Right renal pelvis (tissue), 4 donors: ENCODE measurements around the gene CDON. TPM values are rescaled to one million over a fixed set of nuclear protein-coding genes. Genes with fewer than 3 reads are reported as not detected.
"Not testable (repeated sequence)": the region's sequence is repeated elsewhere in the genome, so short reads cannot be mapped to it uniquely, and the experiment has no call there.

Experiments used
- DNase-seq, 4 donors: peaks; one replicate each; pipeline ENCODE4 v3.0.0-alpha.2; 2013; ENCODE audit warnings: low read depth in 4 of 4, low spot score in 3 of 4, missing footprints in 1 of 4
- polyA plus RNA-seq, 4 donors: library from polyadenylated mRNA; unstranded; fragments of 120-200 nt; gene quantifications; one replicate each; pipeline ENCODE4 v1.2.1, GENCODE V29; 2013; ENCODE audit not compliant: insufficient read length in 4 of 4

CDON gene
- polyA plus RNA-seq, 4 donors, result 25.3 to 27.7 (median 26.2) TPM

GRCh38 chr11:125931116-125931515, 131.6 kb downstream of the CDON start:
- DNase-seq, result no peak

GRCh38 chr11:125930076-125930450, 132.6 kb downstream of the CDON start:
- no peak for DNase-seq

- no peak for DNase-seq
These were observed 133.1 kb downstream of the CDON start for GRCh38 chr11:125929445-125930075.

GRCh38 chr11:125926682-125927081, 136.0 kb downstream of the CDON start:
- no peak for DNase-seq

GRCh38 chr11:125925804-125926203, 136.9 kb downstream of the CDON start:
- DNase-seq, result no peak

GRCh38 chr11:125925247-125925740, 137.4 kb downstream of the CDON start:
- no peak for DNase-seq

- no peak for DNase-seq
These were observed 138.2 kb downstream of the CDON start for GRCh38 chr11:125924384-125925007.

GRCh38 chr11:125923633-125924032, 139.0 kb downstream of the CDON start:
- no peak for DNase-seq

- peak; percentile 52 to 77 (median 60) for DNase-seq
These were observed 139.6 kb downstream of the CDON start for GRCh38 chr11:125923012-125923579.

GRCh38 chr11:125922156-125922555, 140.5 kb downstream of the CDON start:
- DNase-seq, result no peak

- DNase-seq, result no peak
These were observed 141.6 kb downstream of the CDON start for GRCh38 chr11:125921042-125921441.

- DNase-seq, result no peak
These were observed 144.4 kb downstream of the CDON start for GRCh38 chr11:125918140-125918840.

- no peak for DNase-seq
These were observed 145.9 kb downstream of the CDON start for GRCh38 chr11:125916683-125917347.

- DNase-seq, result not testable (repeated sequence)
These were observed 148.1 kb downstream of the CDON start for GRCh38 chr11:125914601-125915000.

- DNase-seq, result no peak
These were observed 152.3 kb downstream of the CDON start for GRCh38 chr11:125910226-125910849.

Other genes starting within 250 kb of the CDON start
- under 1 TPM in 2 of 4 donors, not detected in 2; 0.12 to 0.13 TPM for gene PATE4, start 229.6 kb downstream of the CDON start, polyA plus RNA-seq
- 10 to 100 TPM; 10.3 to 14.0 (median 13.4) TPM for gene HYLS1, start 175.2 kb downstream of the CDON start, polyA plus RNA-seq
- 10 to 100 TPM; 15.7 to 21.0 (median 17.7) TPM for gene PUS3, start 159.7 kb downstream of the CDON start, polyA plus RNA-seq
- gene DDX25, start 158.4 kb downstream of the CDON start, polyA plus RNA-seq, result 1 to 10 TPM; 4.6 to 5.0 (median 5.0) TPM
- gene VSIG10L2, start 116.8 kb downstream of the CDON start, polyA plus RNA-seq, result under 1 TPM in 1 of 4 donors, not detected in 3; 0.01 TPM
- gene RPUSD4, start 148.8 kb upstream of the CDON start, polyA plus RNA-seq, result 10 to 100 TPM; 29.8 to 32.5 (median 30.9) TPM
- gene FAM118B, start 148.9 kb upstream of the CDON start, polyA plus RNA-seq, result 10 to 100 TPM; 27.3 to 32.9 (median 30.9) TPM
- gene SRPRA, start 206.0 kb upstream of the CDON start, polyA plus RNA-seq, result 10 to 100 TPM; 79.3 to 89.1 (median 82.9) TPM
- 10 to 100 TPM; 31.2 to 36.7 (median 34.1) TPM for gene FOXRED1, start 206.3 kb upstream of the CDON start, polyA plus RNA-seq
- 10 to 100 TPM; 10.5 to 13.3 (median 11.3) TPM for gene TIRAP, start 220.2 kb upstream of the CDON start, polyA plus RNA-seq
- 10 to 100 TPM; 14.8 to 17.7 (median 16.0) TPM for gene DCPS, start 241.2 kb upstream of the CDON start, polyA plus RNA-seq